IPS-11a (cell line): ENCODE results near the gene ASPRV1.

Experiments
- H3K4me3 ChIP-seq: one replicate; pipeline ENCODE4 v1.5.1; 2013; ENCODE audit warnings: low read depth, low read length, control low read depth

ASPRV1 gene

DNA sequence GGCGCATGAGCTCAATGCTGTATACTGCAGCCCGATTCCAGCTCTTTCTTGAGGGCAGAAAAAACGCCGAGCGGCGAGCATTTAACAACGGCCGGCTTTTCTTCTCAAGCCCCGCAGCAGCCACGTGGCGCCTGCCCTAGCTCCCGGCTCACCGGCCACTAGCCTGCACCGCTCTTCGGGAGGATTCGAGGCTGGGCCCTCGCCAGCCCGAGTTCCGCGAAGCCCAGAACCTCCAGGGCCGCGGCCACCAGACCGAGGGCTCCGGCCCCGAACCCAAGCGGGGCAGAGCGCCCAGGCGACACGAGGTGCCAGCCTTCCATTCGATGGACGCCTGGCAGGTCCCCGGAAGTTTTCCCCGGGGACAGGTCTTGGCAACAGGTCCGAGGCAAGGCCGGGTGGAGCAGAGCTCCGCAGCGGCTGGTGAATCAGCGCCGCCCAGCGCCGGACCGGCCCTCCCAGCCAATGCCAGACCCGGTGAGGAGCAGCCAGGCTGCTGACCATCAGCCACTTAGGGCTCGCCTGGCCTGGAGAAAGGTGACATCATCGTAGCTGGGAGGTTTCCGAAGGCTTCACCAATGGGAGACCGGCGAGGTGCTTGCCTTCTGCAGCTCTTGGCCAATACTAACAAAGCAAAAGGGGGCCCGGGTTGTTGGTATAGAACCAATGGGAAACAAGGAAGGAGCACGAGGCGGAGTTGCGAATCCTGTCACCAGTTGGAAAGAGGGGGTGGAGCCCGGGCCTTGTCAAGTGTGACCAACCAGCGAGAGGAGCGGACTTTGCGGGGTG lies 47.1 kb downstream of the ASPRV1 start:
- H3K4me3 ChIP-seq = peak overlapping the region; percentile 57

- H3K4me3 ChIP-seq = no peak overlapping the region
These were observed 49.4 kb downstream of the ASPRV1 start for GRCh38 chr2:69911985-69912563.
